Measurements from ENCODE around the gene PRR5L.

DNA sequence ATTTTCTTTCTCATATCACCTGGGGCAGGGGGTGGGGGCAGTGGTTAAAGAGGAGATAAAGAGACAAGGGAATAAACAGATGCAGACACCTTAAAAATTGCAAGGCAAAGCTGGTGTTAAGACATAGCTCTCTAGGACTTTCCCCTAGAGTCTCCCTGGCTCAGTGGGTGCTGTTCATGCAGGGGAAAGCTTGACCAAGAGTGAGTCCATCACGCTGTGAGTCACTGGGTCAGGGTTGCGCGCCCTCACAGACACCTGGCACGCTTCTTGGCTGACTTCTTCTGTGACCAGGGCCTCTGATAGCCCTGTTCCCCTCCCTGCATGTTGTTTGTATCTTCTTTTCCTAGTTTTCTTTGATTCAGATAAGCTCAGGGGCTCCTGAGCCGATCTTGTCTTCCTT is 38.7 kb upstream of the PRR5L start:
- TF ChIP-seq ARNT (IDR thresholded peaks at IDR 0.05) (no peak), SUZ12 (IDR thresholded peaks at IDR 0.05) (no peak), FOXK2 (IDR thresholded peaks at IDR 0.05) (no peak), FOXM1 (IDR thresholded peaks at IDR 0.05; ENCODE audit: borderline replicate concordance) (no peak), ZNF384 (IDR thresholded peaks at IDR 0.05) (no peak), HDGF (IDR thresholded peaks at IDR 0.05; ENCODE audit: borderline replicate concordance) (no peak)

Measured in HEK293T (cell line).